GF-D8 (cell line): ENCODE data around the gene CCDC59.
"Not testable (repeated sequence)": the region's sequence is repeated elsewhere in the genome, so short reads cannot be mapped to it uniquely, and the experiment has no call there.

Source experiments
- DNase-seq: peaks from one replicate; lab custom pipeline; 2025; lab: John Stamatoyannopoulos, UW

CCDC59 gene

DNA sequence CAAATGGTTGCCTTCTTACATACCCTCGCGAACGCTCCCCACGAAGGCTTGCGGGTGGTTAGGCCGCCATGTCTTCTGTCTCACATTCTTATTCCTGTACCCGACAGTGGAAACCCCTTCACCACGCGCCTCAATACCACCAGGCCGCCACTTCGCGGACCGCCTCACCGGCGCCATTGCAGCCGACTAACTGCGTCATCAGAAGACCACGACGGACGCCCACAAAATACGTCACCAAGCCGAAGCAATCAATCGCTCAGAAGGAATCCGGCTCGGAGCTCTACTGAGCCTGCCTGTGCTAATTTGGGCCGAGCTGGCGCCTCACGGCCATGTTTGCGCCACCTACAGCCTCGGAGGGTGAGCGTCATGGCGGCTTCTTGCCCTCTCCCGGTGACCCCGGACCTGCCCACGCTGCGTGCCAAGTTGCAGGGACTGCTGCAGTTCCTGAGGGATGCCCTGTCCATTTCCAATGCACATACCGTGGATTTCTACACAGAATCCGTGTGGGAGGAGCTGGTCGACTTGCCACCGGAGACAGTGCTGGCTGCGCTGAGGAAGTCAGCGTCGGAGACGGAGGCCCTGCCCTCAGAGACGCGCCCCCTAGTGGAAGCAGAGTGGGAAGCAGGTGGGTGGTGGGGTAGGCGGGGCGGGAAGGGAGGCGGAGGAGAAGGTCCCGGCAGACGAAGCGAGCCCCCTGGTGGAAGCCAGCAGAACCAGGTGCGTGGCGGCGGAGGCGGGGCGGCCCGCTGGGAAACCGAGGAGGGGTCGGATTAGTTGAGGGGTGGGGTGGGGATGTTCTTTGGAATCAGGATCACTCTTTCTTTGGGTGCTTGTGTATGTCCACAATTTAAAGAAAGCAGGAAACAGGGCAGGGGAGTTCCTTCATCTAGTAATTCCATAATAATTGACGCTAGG, at the start of gene CCDC59, which contains the start of gene METTL25:
Gene CCDC59, minus strand, starts transcription at position 188 of the 915 bp plus-strand sequence. Its CDS starts 11 bp downstream, at position 177.
Gene METTL25, plus strand, starts transcription at position 330 of the 915 bp plus-strand sequence. Its CDS starts 37 bp downstream, at position 367.
- DNase-seq, result peak; percentile 89

DNA sequence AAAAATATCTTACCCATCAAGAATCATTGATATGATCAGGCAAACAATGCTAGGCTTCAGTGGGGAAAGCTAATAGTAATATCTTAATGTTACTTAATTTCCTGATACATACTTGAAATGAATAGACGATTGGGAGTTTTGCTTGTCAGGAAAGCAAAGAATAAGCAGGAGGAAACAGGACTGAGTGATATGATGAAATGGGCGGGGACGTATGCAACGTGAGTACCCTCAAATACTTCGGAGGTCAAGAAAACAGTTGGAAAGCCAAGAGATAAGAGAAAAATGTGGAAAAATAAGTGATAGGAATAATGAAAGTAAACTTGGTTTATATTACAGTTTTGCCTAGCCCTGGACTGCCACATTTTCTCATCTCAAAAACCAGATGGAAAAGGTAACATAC, 49.3 kb upstream of the CCDC59 start:
- no peak for DNase-seq

DNA sequence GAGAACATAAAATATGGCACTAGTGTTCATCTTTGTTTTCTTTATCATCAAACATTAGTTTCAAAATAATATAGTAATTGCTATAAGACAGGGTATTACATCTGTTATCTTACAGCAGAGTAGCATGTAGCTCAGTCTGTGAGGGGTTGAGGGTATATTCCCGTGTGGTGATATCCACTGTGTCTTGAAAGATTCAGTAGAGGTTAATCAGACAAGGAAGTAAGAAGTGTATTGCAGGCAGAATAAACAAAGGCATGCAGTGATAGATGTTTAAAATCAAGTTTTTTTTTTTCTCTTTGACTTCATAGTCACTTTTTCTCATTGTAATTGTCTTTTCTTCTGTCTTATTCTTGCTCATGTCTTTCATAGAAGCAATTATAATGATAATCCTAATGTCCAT, 48.5 kb upstream of the CCDC59 start:
- no peak for DNase-seq

DNA sequence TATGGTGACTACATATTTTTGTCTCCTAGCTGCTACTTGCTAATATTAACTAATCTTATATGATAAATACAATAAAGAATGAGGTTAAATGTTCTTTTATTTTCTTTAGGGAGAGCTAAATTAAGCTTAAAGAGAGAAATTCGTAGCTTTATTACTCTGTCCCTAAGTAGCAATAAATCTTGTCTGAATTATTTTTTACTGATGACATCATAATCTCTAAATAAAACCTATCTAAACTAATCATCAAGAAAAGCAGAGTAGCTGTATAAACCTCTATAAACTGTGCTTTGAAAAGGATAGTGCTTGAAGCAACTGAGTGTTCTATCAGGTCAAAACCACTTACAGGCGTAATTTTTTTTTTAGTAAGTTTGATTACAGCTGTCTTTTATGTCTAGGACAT, 42.6 kb upstream of the CCDC59 start:
- no peak for DNase-seq

DNA sequence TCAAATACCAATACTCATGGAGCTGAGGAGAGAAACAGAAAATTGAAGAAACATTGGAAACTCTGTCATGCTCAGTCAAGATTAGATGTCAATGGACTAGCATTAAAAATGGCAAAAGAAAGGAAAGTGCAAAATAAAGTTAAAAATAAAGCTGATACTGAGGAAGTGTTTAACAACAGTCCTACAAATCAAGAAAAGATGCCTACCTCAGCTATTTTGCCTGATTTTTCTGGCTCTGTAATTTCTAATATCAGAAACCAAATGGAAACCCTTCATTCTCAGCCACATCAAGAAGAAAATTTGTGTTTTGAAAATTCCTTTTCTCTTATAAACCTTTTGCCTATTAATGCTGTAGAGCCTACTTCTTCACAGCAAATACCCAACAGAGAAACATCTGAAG, 40.7 kb upstream of the CCDC59 start:
- DNase-seq, result no peak

DNA sequence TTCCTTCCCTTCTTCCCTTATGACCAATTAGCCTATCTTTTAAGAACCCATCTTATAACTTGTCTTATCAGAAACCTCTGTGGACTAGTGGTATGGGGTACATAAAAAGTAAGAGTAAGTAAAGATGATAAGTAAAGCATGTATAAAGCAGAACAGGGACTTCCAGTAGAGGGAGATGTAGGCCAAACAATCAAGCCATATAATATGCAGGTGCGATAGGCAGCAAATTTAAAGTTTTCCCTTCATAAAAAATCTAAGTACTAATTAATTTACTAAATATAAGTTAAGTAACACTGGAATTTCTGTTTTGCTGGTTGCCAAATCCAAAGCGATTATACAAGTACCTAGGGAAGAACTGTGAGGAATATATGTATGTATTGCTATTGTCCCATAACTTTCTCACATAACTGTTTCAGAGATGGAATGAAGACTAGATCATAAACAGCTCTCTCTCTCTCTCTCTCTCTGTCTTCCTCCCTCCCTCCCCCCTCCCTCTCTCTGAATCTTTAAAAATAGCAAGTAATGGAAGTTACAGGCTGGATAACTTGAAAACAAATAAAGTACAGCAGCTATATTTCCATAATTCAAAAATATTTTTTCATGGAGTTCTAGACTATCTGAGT, 25.9 kb upstream of the CCDC59 start:
- DNase-seq, result no peak

- no peak for DNase-seq
These were observed 20.8 kb upstream of the CCDC59 start for GRCh38 chr12:82378997-82379396.

GRCh38 chr12:82375201-82375600, 17.0 kb upstream of the CCDC59 start:
- DNase-seq, result no peak

- DNase-seq, result no peak
These were observed 8.0 kb upstream of the CCDC59 start for GRCh38 chr12:82366197-82366596.

DNA sequence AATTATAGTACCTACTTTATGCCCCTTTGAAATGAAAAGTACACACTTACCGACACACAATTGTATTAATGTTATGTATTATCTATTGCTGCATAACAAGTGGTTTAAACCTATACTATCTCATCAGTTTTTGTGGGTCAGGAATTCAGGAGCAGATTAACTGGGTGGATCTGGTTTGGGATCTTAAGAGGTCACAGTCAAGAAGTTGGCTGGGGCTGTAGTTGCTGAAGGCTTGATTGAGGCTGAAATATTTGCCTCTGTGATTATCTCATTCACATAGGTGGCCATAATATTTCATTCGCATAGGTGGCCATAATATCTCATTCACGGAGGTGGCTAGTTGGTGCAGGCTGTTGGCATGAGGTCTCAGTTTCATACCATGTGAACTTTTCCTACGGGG, 5.8 kb upstream of the CCDC59 start:
- DNase-seq, result no peak

DNA sequence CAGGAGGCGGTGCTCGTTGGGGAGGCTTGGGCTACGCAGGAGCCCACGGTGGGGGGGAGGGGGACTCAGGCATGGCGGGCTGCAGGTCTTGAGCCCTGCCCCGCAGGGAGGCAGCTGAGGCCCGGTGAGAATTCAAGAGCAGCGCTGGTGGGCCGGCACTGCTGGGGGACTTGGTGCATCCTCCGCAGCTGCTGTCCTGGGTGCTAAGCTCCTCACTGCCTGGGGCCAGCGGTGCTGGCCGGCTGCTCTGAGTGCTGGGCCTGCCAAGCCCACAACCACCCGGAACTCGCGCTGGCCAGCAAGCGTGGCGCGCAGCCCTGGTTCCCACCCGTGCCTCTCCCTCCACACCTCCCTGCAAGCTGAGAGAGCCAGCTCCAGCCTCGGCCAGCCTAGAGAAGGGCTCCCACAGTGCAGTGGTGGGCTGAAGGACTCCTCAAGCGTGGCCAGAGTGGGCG, 3.3 kb upstream of the CCDC59 start:
- no peak for DNase-seq

DNA sequence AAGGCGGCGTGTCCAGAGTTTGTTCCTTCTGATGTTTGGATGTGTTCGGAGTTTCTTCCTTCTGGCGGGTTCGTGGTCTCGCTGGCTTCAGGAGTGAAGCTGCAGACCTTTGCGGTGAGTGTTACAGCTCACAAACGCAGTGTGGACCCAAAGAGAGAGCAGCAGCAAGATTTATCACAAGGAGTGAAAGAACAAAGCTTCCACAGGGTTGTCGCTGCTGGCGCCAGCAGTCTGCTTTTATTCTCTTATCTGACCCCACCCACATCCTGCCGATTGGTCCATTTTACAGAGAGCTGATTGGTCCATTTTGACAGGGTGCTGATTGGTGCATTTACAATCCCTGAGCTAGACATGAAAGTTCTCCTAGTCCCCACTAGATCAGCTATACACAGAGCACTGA, 2.6 kb upstream of the CCDC59 start:
- DNase-seq, result not testable (repeated sequence)

GRCh38 chr12:82359115-82359478, 910 bp upstream of the CCDC59 start:
- peak; percentile 36 for DNase-seq

DNA sequence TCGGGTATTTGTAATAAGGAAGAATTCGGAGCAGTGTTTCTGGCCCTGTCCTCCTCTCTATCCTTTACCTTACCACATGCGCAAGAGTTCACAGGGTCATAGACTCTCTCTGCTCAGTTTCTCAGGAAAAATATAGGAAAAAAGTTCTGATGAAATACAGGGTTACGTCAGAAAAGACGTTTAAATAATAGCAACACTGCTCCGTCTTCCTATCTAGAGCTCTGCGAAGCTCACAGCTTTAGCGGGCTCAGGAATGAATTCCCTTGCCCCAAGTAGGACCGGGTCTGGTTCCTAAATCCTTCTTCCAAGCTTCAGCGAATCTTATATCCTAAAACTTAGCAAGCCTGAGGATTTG, 365 bp downstream of the CCDC59 start:
- DNase-seq, result peak; percentile 10

GRCh38 chr12:82357340-82357739, 847 bp downstream of the CCDC59 start:
- DNase-seq, result no peak

- DNase-seq, result no peak
These were observed 6.8 kb downstream of the CCDC59 start for GRCh38 chr12:82351390-82351789.

DNA sequence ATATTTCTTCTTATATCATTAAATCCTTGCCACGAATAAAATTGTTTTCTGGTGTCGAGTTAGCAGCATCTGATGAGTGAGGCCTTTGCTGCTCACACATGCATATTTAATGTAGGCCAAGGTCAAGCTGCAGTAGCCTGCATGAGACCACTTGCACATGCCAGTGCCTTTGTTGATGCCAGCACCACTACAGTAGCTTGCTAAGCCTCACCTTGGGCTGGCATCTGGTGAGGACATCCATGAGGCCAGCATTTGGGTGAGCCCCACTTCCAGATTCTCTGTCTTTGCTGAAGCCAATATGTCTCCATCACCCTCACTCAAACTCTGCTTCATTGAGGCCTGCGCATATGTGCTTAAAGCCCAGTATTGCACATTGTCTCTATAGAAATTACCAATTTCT, 8.0 kb downstream of the CCDC59 start:
- no peak for DNase-seq

GRCh38 chr12:82329508-82329907, 28.7 kb downstream of the CCDC59 start:
- DNase-seq, result no peak

DNA sequence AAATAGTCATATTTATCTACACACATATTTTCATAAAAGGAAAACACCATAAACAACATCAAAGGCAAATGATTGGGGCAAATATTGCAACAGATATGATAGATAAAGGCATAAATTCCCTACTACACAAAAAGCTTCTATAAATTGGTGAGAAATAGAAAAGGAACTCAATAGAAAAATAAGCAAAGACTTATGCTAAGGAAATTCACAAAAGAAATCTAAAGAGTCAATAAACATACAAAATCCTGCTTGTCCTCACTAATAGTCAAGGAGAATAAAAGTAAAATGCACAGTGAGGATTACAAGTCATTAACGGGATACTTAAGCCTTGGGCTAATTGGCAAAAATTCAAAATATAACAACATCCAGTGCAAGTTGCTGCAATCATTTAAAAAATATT, 30.3 kb downstream of the CCDC59 start:
- no peak for DNase-seq

GRCh38 chr12:82326905-82327503, 31.2 kb downstream of the CCDC59 start:
- no peak for DNase-seq

DNA sequence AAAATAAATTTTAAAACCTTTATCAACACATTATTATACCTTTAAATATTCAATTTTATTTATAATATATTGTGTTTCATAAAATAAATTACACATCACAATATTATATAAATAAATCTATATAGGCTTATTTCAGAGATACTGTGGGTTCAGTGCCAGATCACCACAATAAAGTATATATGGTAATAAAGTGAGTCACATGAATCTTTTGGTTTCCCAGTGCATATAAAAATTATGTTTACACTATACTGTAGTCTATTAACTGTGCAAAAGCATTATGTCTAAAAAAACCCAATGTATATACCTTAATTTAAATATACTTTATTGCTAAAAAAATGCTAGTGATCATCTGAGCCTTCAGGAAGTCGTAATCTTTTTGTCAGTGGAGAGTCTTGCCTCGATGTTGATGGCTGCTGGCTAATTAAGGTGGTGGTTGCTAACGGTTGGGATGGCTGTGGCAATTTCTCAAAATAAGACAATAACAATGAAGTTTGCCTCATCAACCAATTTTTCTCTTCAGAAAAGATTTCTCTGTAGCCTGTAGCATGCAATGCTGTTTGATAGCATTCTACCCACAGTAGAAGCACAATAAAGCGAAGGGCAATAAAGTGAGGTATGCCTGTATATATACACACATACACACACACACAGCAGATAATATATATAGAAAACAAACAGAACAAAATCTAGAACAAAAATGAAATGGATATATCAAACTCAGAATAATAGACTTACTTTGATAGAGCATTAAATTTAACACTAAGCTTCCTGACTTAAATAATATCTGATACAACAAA, 32.4 kb downstream of the CCDC59 start:
- DNase-seq, result no peak

DNA sequence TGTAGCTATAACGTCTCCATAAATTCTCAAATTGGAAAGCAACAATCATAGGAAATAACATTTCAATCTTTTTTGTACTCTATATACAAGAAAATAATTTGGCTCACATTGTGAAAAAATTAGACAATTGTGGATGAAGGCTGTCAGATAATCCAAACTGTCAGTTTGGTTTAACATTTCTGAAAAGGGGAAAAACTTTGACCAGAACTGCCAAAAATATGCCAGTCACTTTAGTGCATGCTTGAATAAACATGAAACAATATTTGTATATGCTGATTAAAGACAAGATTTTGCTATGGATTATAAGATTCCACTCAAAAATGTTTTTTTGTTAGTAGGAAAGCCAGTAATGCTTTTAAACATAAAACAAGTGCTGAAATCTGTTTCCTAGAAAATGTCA, 38.9 kb downstream of the CCDC59 start:
- DNase-seq, result no peak
